HG03025 (cell line): Measurements from ENCODE around the gene ARHGEF19.

Experiments used
- ATAC-seq: cut with Tn5 transposase; IDR thresholded peaks from one replicate; pipeline ENCODE4 v1.9.1; 2021; ENCODE audit warnings: mild to moderate bottlenecking, moderate library complexity; ENCODE audit not compliant: unreplicated experiment, low FRiP score

The ARHGEF19 gene

DNA sequence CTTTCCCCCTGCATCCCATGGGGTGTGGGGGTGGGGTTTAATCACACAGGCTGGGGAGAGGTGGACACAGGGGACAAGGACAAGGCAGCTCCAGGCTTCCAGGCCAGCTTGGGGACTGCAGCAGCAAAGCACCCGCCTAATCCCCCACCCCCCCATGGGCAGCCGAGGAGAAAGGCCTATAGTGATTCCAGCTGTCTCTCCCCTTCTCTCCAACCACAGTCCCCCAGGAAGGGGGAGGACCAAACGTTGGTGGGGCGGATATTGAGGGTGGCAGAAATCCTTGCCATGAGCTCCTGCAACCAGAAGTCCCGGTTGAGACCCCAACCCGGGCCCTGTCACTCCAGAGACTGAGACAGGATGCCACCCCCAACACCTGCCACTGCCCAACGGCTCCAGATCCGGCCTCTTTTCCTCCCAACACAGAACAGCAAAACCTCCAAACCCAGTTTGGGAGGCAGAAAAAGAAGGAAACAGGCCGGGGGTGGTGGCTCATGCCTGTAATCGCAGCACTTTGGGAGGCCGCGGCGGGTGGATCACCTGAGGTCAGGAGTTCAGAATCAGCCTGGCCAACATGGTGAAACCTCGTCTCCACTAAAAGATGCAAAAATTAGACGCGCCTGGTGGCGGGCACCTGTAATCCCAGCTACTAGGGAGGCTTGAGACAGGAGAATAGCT lies 58.3 kb downstream of the ARHGEF19 start:
- ATAC-seq = no peak

DNA sequence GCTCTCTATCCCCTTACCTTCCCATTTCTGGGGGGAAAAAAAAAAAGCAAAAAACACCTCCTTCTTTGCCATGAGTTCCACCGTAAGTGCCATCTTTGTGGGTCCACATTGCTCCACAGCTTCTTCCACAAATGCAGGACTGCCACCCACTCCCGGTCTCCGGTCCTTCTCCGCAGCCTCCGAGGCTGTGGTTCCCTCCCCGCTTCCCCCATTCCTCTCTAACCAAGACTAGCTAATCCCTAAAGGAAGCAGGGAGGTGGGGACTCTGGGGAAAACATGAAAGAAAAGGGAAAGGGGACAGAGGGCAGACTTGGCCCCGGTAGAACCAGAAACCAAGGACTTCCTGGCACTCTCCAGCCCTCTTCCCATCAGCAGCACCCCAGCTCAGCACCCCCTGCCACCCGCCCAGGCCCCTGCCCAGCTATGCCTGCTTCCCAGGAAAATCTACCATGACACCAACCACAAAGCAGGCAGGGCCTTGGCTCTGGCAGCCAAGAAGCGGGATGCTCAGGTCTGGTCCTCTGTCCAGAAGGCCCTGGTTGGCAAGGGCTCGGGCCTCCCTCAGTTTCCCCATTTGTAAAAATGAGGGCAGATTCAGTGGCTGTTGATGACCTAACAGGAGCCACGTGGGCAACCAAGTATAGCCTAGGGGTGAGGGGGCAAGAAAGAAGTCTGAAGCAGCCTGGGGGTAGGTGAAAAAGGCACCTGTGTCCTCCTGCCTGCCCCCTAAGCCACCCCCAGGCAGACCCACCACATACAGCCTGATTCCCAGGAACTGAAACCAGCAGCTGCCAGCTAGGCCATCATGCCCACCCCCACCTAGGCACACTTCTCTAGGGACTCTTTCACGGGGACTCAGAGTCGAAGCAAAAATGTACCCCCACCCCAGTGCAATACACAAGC lies 59.1 kb downstream of the ARHGEF19 start:
- no peak for ATAC-seq

DNA sequence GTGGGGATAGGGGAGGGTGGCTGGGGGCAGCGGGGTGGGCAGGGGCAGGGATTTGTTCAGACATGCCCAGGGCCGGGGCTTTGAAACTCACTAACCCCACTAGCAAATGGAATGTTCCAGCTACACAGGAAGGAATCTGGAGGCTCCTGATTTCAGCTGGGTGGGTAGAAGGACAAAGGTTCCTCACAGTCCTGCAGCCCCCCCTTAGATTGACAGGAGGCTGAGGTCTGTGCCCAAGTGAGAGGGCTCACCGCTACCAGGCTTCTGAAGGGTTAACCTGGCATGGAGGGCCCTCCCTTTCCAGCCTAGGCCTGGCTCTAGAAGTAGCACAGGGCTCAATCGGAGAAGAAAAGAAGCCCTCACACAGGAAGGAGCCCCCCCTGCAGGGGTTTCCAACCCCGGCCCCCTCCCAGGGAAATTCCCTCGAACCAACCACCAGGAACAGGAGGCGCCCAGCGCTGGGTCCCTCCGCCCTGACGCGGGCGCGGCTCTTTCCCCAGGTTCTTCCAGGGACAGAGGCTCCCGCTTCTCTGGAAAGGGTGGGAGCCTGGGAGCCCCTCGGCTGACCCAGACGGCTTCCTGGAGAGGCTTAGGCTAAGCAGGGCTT lies 59.9 kb downstream of the ARHGEF19 start:
- ATAC-seq = no peak

DNA sequence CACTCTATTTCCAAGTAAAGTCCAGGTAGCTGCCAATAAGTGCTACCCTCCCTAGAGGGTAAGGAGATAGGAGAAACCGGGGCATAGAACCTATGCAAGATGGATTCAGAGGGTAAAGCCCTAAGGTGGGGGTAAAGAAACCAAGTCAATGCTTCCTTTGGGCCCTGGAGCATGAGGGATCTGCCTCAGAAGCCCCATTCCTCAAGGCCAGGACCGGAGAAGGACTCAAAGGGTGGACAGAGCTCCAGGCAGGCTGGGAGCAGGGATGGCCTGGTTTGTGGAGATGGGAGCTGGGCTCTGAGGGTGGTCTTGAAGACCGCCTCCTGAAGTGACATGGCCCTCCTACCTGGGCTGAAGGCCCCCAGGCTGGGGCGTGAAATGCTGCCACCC lies 60.5 kb downstream of the ARHGEF19 start:
- ATAC-seq = no peak

DNA sequence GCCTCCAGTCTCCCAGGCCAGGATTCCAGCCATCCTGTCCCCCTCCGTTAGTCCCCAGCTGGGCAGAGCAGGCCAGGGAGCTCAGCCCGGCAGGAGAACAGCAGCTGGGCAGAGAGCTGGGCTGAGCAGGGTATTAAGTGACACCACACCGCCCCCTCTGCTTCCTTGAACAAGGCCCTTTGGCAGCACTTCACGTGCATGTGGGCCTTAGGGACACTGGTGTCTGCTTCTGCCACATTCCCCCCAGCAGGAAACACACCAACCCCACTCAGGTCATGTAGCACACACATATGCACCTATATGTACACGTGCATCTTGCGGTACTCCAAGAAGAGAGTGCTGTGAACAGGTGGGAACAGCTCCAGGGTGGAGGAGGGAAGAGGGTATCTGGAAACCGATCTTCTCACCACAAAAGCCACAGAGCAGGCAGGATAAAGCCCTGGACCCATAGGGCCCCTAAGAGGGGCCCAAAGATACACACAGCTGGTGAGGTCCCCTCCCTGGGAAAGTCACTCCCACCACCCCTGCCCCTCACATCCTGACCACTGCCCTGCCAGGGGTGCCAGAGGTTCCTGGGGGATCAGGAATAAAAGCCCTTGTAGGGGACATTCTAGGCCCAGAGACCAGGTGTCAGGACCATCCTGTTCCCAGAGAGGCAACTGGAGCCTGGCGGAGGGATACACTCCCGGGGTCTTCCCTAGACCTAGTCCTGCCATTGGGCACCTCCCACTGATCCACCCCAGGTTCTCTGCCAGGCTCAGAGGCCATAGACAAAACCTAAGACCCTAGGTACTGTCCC lies 61.1 kb downstream of the ARHGEF19 start:
- ATAC-seq = no peak

DNA sequence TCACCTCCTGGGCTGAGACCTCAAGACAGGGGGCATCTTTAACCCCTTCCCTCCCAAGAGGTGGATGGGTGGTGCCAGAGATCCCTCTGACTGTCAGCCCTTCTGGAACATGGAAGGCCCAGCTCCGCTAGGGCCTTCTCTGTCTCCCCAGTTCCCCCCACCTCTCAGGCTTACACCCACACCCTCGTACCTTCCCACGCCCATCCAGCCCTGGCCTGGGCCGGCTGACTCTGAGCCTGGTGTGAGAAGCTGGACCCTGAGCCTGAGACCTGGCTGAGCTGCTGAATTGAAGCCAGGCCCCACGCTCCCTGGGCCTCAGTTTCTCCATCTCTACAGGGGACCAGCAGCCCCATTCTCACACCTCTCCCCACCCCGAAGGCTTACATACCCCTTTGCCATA lies 61.9 kb downstream of the ARHGEF19 start:
- no peak for ATAC-seq

DNA sequence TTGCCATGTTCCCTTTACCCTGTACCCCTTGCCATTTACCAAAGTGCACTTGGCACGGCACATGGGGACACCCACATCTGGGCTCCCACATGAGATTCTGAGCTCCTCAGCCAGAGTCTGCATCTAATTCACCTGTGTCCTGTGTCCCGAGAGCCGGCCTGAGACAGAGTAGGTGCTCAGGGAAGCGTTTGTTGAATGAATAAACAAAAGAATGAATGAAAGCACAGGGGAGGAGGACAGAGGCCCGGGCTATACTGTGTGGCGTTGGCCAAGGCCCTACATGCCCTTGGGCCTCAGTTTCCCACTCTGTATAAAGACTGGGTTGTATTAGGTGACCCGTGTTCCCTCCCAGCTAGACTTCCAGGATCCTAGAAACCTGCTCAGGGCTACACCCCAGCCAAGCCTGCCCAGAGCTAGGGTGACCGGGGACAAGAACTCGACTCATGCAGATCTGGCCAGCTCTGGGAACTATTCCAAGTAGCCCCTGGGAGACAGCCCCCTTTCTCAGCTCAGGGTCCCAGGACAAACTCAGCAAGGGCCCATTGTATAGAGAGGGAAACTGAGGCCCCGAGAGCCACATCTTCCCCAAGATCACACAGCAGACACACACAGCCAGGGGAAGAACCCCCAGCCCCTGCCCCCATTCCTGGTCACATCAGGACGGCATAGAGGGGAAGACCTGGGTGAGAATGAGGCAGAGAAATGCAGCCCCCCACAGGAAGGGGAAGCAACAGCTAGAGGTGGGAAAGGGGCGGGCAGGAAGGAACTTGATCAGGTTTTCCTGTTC lies 62.6 kb downstream of the ARHGEF19 start:
- no peak for ATAC-seq

DNA sequence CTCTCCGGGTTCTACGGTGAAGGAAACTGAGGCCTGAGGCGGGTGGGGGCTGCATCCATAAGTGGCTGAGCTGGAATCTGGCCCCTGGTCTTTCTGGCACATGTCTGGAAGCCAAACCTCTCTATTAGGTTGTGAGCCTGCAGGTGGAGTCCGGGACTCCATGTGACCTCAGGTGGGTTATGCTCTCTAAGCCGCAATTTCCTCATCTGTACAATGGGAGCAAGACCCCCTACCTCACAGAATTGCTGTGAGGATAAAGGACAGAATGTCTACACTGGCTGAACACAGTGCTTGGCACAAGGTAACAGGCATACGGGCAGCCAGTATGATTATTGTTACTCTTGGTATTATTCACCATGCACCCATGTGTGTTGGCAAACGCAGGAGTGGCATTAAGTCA lies 63.3 kb downstream of the ARHGEF19 start:
- ATAC-seq = no peak

DNA sequence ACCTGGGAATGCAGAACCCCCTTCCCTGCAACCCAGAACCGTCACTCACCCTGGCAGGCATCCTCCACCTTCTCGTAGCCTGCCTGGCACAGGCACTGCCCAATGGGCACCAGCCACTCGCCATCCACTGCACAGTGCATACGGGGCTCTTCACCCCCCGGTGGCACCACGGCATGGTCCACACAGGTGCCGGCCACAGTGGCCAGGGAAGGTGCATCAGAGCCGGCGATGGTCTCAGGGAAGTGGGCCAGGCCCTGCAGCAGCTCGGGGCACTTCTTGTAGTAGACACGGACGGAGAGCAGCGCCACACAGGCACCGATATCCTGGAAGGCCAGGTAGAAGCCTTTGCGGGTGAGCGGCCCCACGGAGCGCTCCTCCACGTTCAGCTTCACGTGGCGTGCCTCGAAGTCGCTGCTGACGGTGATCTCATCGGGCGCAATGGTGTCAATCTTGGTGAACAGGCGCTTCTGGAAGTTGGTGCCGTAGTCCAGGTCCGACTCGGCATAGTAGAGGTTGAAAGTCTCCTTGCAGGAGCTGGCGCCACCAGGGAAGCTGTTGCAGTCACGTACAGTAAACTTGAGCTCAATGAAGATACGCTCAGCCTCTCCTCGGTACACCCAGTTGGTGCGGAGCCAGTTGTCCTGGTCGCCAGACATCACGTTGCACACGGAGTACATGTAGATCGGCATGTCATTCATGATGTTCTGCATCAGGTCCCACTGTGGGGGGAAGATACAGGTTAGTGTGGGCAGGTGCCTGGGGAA lies 63.9 kb downstream of the ARHGEF19 start:
- no peak for ATAC-seq
